Stomach (tissue), 4 donors: ENCODE results near the gene CD200.

Source experiments
- EP300 ChIP-seq: sonication (generic); formaldehyde crosslinking; IDR thresholded peaks from one replicate; pipeline ENCODE4 v1.6.1; 2017; ENCODE audit warnings: antibody characterized with exemption
- POLR2A ChIP-seq, 4 donors: fragments of 450-650 bp; IDR thresholded peaks; one replicate each; pipeline ENCODE4 v1.6.1; 2016; ENCODE audit warnings: antibody characterized with exemption in 4 of 4, control low read depth in 2 of 4, mild to moderate bottlenecking in 1 of 4, moderate library complexity in 1 of 4
- POLR2AphosphoS5 ChIP-seq, 3 donors: sonication (generic); formaldehyde crosslinking; IDR thresholded peaks; one replicate each; pipeline ENCODE4 v1.6.1; 2016; ENCODE audit warnings: antibody characterized with exemption in 3 of 3
- TF ChIP-seq, protein P1 (sequence below), 7 experiments: fragments of 450-650 bp in 4 of 7; fragments of 200-600 bp in 3 of 7; sonication (generic) in 3 of 7; IDR thresholded peaks; one replicate each; pipeline ENCODE4 v1.5.1; 2016 to 2019; ENCODE audit warnings: antibody characterized with exemption in 7 of 7, control low read depth in 2 of 7, mild to moderate bottlenecking in 1 of 7

DNA sequence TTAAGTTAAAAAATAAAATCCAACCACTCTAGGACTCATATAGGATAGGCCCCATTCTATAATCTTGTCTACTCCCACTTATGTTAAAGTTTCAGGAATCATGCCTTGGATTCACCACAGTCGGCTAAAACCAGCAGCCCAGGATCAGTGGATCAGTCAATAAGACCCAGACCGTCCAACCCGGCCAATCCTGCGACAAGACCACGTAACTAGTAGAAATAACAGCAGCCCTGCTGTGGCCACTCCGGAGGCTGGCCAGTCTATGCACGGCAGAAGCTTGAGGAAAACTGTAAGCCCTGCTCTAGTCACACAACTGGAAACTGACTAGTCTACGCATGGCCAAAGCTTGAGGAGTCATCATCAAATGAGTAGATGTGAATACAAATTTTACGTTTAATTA is 26.1 kb upstream of the CD200 start:
- TF ChIP-seq POLR2AphosphoS5 (IDR thresholded peaks at IDR 0.05) (no peak), POLR2A (IDR thresholded peaks at IDR 0.05) (no peak), EP300 (no peak)
- TF ChIP-seq, protein P1, sequence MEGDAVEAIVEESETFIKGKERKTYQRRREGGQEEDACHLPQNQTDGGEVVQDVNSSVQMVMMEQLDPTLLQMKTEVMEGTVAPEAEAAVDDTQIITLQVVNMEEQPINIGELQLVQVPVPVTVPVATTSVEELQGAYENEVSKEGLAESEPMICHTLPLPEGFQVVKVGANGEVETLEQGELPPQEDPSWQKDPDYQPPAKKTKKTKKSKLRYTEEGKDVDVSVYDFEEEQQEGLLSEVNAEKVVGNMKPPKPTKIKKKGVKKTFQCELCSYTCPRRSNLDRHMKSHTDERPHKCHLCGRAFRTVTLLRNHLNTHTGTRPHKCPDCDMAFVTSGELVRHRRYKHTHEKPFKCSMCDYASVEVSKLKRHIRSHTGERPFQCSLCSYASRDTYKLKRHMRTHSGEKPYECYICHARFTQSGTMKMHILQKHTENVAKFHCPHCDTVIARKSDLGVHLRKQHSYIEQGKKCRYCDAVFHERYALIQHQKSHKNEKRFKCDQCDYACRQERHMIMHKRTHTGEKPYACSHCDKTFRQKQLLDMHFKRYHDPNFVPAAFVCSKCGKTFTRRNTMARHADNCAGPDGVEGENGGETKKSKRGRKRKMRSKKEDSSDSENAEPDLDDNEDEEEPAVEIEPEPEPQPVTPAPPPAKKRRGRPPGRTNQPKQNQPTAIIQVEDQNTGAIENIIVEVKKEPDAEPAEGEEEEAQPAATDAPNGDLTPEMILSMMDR (IDR thresholded peaks at IDR 0.05) = no peak
